SU-DHL-6 (cell line): ENCODE data around the gene NUDT14.

ENCODE experiments used
- H2AFZ ChIP-seq: fragments of 200-600 bp; sonication (generic); 2 replicates; pipeline ENCODE4 v1.6.1; 2014; ENCODE audit warnings: low read depth, mild to moderate bottlenecking, moderate library complexity, mixed read lengths, antibody characterized with exemption, low read length; ENCODE audit not compliant: severe bottlenecking
- H3F3A ChIP-seq: fragments of 200-600 bp; shearing (Covaris generic); 2 replicates; pipeline ENCODE4 v1.6.0; 2016; ENCODE audit warnings: antibody characterized with exemption, mild to moderate bottlenecking; ENCODE audit not compliant: insufficient read depth
- H3K27ac ChIP-seq: fragments of 200-600 bp; sonication (generic); 2 replicates; pipeline ENCODE4 v1.5.1; 2016; ENCODE audit warnings: low read depth, mild to moderate bottlenecking, low read length, moderate library complexity, mixed read lengths
- H3K27me3 ChIP-seq: fragments of 200-600 bp; sonication (generic), shearing (Covaris generic); 2 replicates; pipeline ENCODE4 v1.6.0; 2014; ENCODE audit warnings: mild to moderate bottlenecking, low read length
- H3K36me3 ChIP-seq: fragments of 200-600 bp; sonication (generic); 2 replicates; pipeline ENCODE4 v1.6.1; 2014; ENCODE audit warnings: mild to moderate bottlenecking, low read length, mixed read lengths
- H3K4me2 ChIP-seq: fragments of 300-600, 200-600 bp; shearing (Covaris generic), sonication (generic); 2 replicates; pipeline ENCODE4 v1.6.0; 2014; ENCODE audit warnings: low read length, low read depth, mild to moderate bottlenecking; ENCODE audit not compliant: poor library complexity, severe bottlenecking
- H3K4me3 ChIP-seq: fragments of 200-600 bp; sonication (generic); 2 replicates; pipeline ENCODE4 v1.5.1; 2014; ENCODE audit warnings: antibody characterized with exemption, low read length, mild to moderate bottlenecking, mixed read lengths; ENCODE audit not compliant: insufficient read depth, poor library complexity, severe bottlenecking
- H3K79me2 ChIP-seq: fragments of 200-600 bp; sonication (generic); 2 replicates; pipeline ENCODE4 v1.6.1; 2014; ENCODE audit warnings: mild to moderate bottlenecking, low read length, moderate library complexity; ENCODE audit not compliant: insufficient read depth
- H3K9ac ChIP-seq: fragments of 200-600 bp; sonication (generic); 2 replicates; pipeline ENCODE4 v1.7.0; 2014; ENCODE audit warnings: mild to moderate bottlenecking, low read length
- H3K9me2 ChIP-seq: fragments of 200-600 bp; sonication (generic); replicated peaks from 2 replicates; pipeline ENCODE4 v1.6.1; 2014; ENCODE audit warnings: low read length; ENCODE audit not compliant: insufficient read depth
- H3K9me3 ChIP-seq: fragments of 200-600 bp; sonication (generic); 2 replicates; pipeline ENCODE4 v1.6.1; 2014; ENCODE audit warnings: low read length, mixed read lengths; ENCODE audit not compliant: insufficient read depth
- H4K20me1 ChIP-seq: fragments of 200-600 bp; sonication (generic); 2 replicates; pipeline ENCODE4 v1.6.1; 2014; ENCODE audit warnings: low read depth, mild to moderate bottlenecking, antibody characterized with exemption, low read length, moderate library complexity, mixed read lengths
- EZH2phosphoT487 ChIP-seq: fragments of 200-600 bp; sonication (generic), shearing (Covaris generic); conservative IDR thresholded peaks from 2 replicates; pipeline ENCODE4 v1.6.1; 2018; ENCODE audit warnings: mild to moderate bottlenecking, antibody characterized with exemption, low read length, moderate library complexity, mixed read lengths
- TF ChIP-seq, protein P1 (sequence below): fragments of 200-600 bp; sonication (generic); IDR thresholded peaks from one replicate; pipeline ENCODE4 v1.5.1; 2017; ENCODE audit warnings: antibody characterized with exemption, mild to moderate bottlenecking, low read length, moderate library complexity; ENCODE audit not compliant: insufficient read depth, poor library complexity, severe bottlenecking

NUDT14 gene

DNA sequence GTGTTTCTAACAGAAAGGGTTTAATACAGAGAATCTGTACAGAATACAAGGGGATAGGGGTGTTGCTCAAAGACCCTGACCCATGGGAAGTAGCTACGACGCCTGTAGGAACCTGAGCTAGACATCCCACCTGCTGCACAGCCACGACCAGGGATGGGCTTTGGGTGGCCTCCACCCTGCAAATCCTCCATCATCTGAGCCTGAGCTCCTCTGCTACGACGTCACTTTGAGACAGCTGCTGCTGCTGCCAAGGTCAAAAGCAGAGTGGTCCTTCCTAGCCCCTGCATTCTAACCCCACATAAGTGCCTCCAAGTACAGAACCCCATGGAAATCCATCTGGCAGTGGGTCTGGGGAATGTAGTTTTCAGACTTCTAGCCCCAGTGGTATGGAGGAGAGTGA is 56.3 kb downstream of the NUDT14 start:
- Histone ChIP-seq H4K20me1 (no peaks in the 10 kb centered on the region), H3K27ac (no peak overlapping the region), H3F3A (no peaks in the 10 kb centered on the region), H2AFZ (no peak overlapping the region), H3K27me3 (no peaks in the 10 kb centered on the region), H3K9ac (no peak overlapping the region), H3K36me3 (no peaks in the 10 kb centered on the region), H3K9me3 (no peaks in the 10 kb centered on the region), H3K4me2 (no peak overlapping the region), H3K79me2 (no peaks in the 10 kb centered on the region), H3K9me2 (no peaks in the 10 kb centered on the region), H3K4me3 (no peak overlapping the region)
- TF ChIP-seq EZH2phosphoT487: no peak
- TF ChIP-seq, protein P1, sequence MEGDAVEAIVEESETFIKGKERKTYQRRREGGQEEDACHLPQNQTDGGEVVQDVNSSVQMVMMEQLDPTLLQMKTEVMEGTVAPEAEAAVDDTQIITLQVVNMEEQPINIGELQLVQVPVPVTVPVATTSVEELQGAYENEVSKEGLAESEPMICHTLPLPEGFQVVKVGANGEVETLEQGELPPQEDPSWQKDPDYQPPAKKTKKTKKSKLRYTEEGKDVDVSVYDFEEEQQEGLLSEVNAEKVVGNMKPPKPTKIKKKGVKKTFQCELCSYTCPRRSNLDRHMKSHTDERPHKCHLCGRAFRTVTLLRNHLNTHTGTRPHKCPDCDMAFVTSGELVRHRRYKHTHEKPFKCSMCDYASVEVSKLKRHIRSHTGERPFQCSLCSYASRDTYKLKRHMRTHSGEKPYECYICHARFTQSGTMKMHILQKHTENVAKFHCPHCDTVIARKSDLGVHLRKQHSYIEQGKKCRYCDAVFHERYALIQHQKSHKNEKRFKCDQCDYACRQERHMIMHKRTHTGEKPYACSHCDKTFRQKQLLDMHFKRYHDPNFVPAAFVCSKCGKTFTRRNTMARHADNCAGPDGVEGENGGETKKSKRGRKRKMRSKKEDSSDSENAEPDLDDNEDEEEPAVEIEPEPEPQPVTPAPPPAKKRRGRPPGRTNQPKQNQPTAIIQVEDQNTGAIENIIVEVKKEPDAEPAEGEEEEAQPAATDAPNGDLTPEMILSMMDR: no peak

DNA sequence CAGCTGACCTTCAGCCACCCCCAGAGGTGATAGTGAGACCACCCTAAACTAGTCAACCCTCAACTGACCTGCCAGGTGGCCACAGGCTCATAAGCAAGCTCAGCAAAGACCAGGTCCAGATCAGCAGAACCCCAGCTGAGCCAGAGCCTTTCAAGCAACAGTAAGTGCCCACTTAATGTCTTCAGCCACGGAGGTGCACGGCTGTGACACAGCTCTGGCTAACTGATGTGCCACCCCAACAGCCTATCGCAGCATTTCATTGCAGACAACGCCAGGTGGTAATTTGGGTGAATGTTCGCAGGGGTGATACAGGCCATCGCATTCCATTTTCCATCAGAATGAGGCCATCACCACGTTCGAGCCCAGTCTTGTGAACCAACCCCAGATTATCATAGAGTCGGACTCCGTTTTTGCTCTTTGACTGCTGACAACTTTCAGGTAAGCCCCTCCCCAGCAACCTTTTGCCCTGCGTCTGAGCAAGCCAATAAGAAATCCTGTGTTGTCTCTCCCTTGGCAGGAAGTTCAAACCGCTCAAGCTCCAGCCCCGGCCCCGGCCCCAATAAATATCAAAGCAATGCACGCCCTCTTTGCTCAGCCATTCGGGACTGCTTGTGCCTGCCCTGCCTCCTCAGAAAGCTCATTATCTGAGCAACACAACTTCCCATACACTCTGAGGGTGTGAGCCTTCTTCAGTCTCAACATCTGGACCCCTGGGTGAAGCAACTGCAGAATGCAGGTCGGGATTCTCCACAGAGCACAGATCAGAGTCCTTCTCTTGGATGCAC is 56.9 kb downstream of the NUDT14 start:
- no peaks in the 10 kb centered on the region for H3K9me2 ChIP-seq
- no peak overlapping the region for H3K4me2 ChIP-seq
- TF ChIP-seq EZH2phosphoT487: no peak
- TF ChIP-seq, protein P1: no peak
- H2AFZ ChIP-seq: no peak overlapping the region
- no peaks in the 10 kb centered on the region for H3K36me3 ChIP-seq
- H3K9me3 ChIP-seq: no peaks in the 10 kb centered on the region
- H3K4me3 ChIP-seq: no peak overlapping the region
- H3K27ac ChIP-seq: no peak overlapping the region
- no peaks in the 10 kb centered on the region for H3K27me3 ChIP-seq
- H3F3A ChIP-seq: no peaks in the 10 kb centered on the region
- no peaks in the 10 kb centered on the region for H3K79me2 ChIP-seq
- H3K9ac ChIP-seq: no peak overlapping the region
- H4K20me1 ChIP-seq: no peaks in the 10 kb centered on the region

DNA sequence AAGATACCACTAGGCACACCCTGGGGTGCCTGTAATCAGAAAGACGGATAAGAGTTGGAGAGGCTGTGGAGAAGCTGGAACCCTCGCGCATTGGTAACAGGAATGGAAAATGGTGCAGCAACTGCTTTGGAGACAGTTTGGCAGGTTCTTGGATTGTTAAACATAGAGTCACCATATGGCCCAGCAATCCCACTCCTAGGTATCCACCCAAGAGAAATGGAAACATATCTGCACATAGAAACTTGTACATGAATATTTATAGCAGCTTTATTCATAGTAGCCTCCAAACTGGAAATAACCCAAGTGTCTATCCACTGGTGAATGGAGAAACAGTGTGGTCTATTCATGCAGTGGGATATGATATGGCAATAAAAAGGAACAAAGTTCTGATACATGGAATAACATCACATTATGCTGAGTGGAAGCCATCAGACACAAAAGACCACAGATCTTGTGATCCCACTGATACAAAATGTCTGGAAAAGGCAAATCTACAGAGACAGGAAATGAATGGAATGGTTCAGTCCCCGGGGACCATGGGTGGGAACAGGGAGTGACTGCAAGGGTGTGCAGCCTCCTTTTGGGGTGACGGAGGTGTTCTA is 57.9 kb downstream of the NUDT14 start:
- Histone ChIP-seq H3K9me3 (no peaks in the 10 kb centered on the region), H3K4me3 (no peak overlapping the region), H3K79me2 (no peaks in the 10 kb centered on the region), H3K9me2 (no peaks in the 10 kb centered on the region), H4K20me1 (no peaks in the 10 kb centered on the region), H3K27ac (no peak overlapping the region), H3K4me2 (no peak overlapping the region), H3K9ac (no peak overlapping the region), H3K36me3 (no peaks in the 10 kb centered on the region), H2AFZ (no peak overlapping the region), H3K27me3 (no peaks in the 10 kb centered on the region), H3F3A (no peaks in the 10 kb centered on the region)
- TF ChIP-seq, protein P1: no peak
- no peak for TF ChIP-seq EZH2phosphoT487
